RWPE2 (cell line): ENCODE results near the gene AGA.

Experiments used
- ATAC-seq: fragments of 200-7000 bp; cut with Tn5 transposase; 3 replicates; pipeline ENCODE4 v1.9.1; 2021; ENCODE audit warnings: low read depth
- DNase-seq: peaks from one replicate; pipeline ENCODE4 v3.0.0-alpha.2; 2020; ENCODE audit warnings: low spot score
- H3K27ac ChIP-seq: fragments of 450-650 bp; 2 replicates; pipeline ENCODE4 v1.5.1; 2017; ENCODE audit warnings: mild to moderate bottlenecking; ENCODE audit not compliant: poor library complexity, severe bottlenecking
- H3K27me3 ChIP-seq: fragments of 250-450 bp; sonication (Bioruptor Pico); 2 replicates; pipeline ENCODE4 v1.5.1; 2021; ENCODE audit warnings: mild to moderate bottlenecking, moderate library complexity; ENCODE audit not compliant: insufficient read depth, poor library complexity, severe bottlenecking
- H3K36me3 ChIP-seq: fragments of 250-450 bp; sonication (Bioruptor Pico); 2 replicates; pipeline ENCODE4 v1.5.1; 2020; ENCODE audit warnings: low read depth, mild to moderate bottlenecking, moderate library complexity
- H3K4me1 ChIP-seq: fragments of 250-450 bp; sonication (Bioruptor Pico); 2 replicates; pipeline ENCODE4 v1.5.1; 2021; ENCODE audit warnings: mild to moderate bottlenecking, moderate library complexity; ENCODE audit not compliant: insufficient read depth, poor library complexity, severe bottlenecking
- H3K4me3 ChIP-seq: fragments of 250-450 bp; sonication (Bioruptor Pico); 2 replicates; pipeline ENCODE4 v1.5.1; 2021; ENCODE audit warnings: mild to moderate bottlenecking, moderate library complexity; ENCODE audit not compliant: severe bottlenecking
- H3K9me3 ChIP-seq: fragments of 250-450 bp; sonication (Bioruptor Pico); 2 replicates; pipeline ENCODE4 v1.5.1; 2021; ENCODE audit warnings: mild to moderate bottlenecking, moderate library complexity; ENCODE audit not compliant: severe bottlenecking
- TF ChIP-seq, protein P1 (sequence below): fragments of 450-650 bp; IDR thresholded peaks from one replicate; pipeline ENCODE4 v1.5.1; 2017; ENCODE audit warnings: mild to moderate bottlenecking, moderate library complexity; ENCODE audit not compliant: poor library complexity, severe bottlenecking

AGA gene

GRCh38 chr4:177451108-177451500, 8.9 kb upstream of the AGA start:
- DNase-seq (no peak), ATAC-seq (no peak)
- TF ChIP-seq, protein P1, sequence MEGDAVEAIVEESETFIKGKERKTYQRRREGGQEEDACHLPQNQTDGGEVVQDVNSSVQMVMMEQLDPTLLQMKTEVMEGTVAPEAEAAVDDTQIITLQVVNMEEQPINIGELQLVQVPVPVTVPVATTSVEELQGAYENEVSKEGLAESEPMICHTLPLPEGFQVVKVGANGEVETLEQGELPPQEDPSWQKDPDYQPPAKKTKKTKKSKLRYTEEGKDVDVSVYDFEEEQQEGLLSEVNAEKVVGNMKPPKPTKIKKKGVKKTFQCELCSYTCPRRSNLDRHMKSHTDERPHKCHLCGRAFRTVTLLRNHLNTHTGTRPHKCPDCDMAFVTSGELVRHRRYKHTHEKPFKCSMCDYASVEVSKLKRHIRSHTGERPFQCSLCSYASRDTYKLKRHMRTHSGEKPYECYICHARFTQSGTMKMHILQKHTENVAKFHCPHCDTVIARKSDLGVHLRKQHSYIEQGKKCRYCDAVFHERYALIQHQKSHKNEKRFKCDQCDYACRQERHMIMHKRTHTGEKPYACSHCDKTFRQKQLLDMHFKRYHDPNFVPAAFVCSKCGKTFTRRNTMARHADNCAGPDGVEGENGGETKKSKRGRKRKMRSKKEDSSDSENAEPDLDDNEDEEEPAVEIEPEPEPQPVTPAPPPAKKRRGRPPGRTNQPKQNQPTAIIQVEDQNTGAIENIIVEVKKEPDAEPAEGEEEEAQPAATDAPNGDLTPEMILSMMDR, result no peak
- no peaks in the 10 kb centered on the region for H3K9me3 ChIP-seq
- no peak overlapping the region for H3K27ac ChIP-seq
- no peak overlapping the region for H3K4me3 ChIP-seq
- no peaks in the 10 kb centered on the region for H3K4me1 ChIP-seq
- H3K27me3 ChIP-seq, result no peaks in the 10 kb centered on the region
- peaks cover 2% of the 10 kb centered on the region; the same call in 1 of the 2 replicates for H3K36me3 ChIP-seq

- Histone ChIP-seq H3K9me3 (no peaks in the 10 kb centered on the region), H3K4me1 (no peaks in the 10 kb centered on the region), H3K36me3 (no peaks in the 10 kb centered on the region), H3K4me3 (no peak overlapping the region), H3K27ac (no peak overlapping the region), H3K27me3 (no peaks in the 10 kb centered on the region)
- ATAC-seq (no peak), DNase-seq (no peak)
- TF ChIP-seq, protein P1, result no peak
Observed at GRCh38 chr4:177450426-177451107, 8.3 kb upstream of the AGA start.

GRCh38 chr4:177448850-177449249, 6.6 kb upstream of the AGA start:
- ATAC-seq, result no peak
- no peak for DNase-seq
- H3K4me3 ChIP-seq, result no peak overlapping the region
- no peak overlapping the region for H3K27ac ChIP-seq
- TF ChIP-seq, protein P1, result no peak
- H3K9me3 ChIP-seq, result no peaks in the 10 kb centered on the region
- no peaks in the 10 kb centered on the region for H3K4me1 ChIP-seq
- H3K36me3 ChIP-seq, result no peaks in the 10 kb centered on the region
- no peaks in the 10 kb centered on the region for H3K27me3 ChIP-seq

GRCh38 chr4:177447417-177448004, 5.3 kb upstream of the AGA start:
- Histone ChIP-seq H3K36me3 (no peaks in the 10 kb centered on the region), H3K27me3 (no peaks in the 10 kb centered on the region), H3K9me3 (no peaks in the 10 kb centered on the region), H3K27ac (no peak overlapping the region), H3K4me3 (no peak overlapping the region), H3K4me1 (no peaks in the 10 kb centered on the region)
- TF ChIP-seq, protein P1, result no peak
- DNase-seq, result no peak
- no peak for ATAC-seq

- Histone ChIP-seq H3K4me1 (no peaks in the 10 kb centered on the region), H3K9me3 (no peaks in the 10 kb centered on the region), H3K36me3 (no peaks in the 10 kb centered on the region), H3K4me3 (no peak overlapping the region), H3K27me3 (no peaks in the 10 kb centered on the region), H3K27ac (no peak overlapping the region)
- TF ChIP-seq, protein P1, result no peak
- no peak for ATAC-seq
- DNase-seq, result no peak
Observed at GRCh38 chr4:177446586-177446985, 4.3 kb upstream of the AGA start.
